Stimulated activated CD8-positive, alpha-beta memory T cell treated with anti-CD3 and anti-CD28 coated beads, Interleukin-15, amount 100 ng/mL, for 48 hours (primary cell): ENCODE data around the gene MCTS1.
"Not testable (repeated sequence)": the region's sequence is repeated elsewhere in the genome, so short reads cannot be mapped to it uniquely, and the experiment has no call there.

Source experiments
- DNase-seq, 2 donors: peaks; one replicate each; pipeline ENCODE4 v3.0.0-alpha.2; 2020; ENCODE audit warnings: low read depth in 2 of 2

The MCTS1 gene, protein sequence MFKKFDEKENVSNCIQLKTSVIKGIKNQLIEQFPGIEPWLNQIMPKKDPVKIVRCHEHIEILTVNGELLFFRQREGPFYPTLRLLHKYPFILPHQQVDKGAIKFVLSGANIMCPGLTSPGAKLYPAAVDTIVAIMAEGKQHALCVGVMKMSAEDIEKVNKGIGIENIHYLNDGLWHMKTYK

DNA sequence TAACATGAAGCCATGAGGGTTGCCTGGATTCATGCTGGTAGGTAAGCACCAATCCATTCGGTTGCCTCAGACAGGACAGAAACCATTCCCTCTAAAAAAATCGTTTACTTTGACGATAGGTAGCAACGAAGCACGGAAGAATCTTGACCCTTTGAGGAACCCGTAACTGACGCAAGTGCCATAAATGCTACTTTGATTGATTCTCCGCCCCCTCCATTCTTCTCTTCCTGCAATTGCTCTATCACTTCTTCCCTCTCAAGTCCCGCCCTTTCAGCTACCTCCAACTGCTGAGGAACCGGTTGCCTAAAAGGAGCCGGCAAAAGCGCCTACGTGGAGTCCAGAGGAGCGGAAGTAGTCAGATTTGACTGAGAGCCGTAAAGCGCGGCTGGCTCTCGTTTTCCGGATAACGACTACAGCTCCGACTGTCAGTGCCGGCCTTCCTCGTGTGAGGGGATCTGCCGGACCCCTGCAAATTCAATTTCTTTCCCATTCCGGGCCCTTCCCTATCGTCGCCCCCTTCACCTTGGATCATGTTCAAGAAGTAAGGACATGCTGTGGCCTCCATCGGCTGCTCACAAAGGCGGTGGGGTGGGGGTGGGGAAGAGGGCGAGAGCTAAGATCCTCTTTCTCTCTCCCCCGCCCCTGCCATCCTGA is at the start of gene MCTS1:
TSS of gene MCTS1 (plus strand) at position 395 of the 654 bp plus-strand sequence. CDS start at position 531, 136 bp downstream.
- DNase-seq = peak; percentile 64 to 70

DNA sequence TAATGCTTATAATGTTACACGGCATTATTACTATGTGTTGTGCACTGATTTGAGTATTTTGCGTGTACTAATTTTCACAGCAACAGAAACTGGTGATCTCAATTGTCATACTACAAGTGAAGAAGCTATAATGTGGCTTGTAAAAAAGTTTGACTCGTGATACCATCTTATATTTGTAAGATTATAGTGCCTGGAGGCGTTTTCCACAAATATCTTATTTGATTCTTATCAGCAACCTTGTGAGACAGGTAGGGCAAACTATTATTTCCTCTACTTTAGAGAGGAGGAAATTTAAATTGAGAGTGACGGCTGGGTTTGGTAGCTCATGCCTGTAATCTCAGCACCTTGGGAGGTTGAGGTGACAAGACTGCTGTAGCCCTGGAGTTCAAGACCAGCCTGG is 47.6 kb upstream of the MCTS1 start:
- no peak for DNase-seq

DNA sequence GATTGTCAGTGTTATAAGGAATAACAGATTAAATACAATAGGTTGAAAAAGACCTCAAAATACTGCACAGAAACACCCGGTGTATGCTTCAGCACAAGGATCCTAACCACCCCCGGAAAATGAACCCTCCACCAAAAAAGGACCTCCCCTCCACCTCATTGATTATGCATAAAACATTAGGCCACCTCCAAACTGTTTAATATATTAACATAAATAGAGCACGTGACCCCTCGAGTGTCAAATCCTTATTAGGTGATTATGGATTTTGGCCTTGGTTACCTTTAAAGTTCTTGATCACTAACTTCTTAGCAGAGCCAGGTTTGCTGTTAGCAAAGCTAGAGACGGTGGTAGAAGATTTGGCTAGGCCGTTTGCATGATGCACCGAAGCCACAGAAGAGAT is 44.1 kb upstream of the MCTS1 start:
- no peak for DNase-seq

DNA sequence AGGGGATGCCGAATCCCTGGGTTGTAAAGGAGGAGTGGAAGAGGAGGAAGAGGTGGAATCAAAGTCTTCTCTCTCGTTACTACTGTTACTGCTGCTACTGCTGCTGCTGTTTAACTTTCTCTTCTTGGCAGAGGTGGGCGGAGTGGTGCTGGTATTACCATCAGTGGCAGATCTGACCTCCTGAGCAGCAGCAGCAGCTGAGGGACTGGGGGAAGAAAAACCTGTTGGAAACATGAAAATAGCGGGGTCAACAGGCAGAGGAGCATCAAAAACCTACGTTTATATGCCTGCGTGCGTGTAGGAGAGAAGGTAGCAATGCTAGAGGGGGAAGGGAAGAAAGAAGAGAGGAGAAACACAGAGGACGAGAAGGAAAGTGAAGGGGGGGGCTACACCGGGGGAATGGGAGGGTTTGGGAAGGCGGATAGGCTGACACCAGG is 43.5 kb upstream of the MCTS1 start:
- DNase-seq = peak in 1 of 2 donors; percentile 14

DNA sequence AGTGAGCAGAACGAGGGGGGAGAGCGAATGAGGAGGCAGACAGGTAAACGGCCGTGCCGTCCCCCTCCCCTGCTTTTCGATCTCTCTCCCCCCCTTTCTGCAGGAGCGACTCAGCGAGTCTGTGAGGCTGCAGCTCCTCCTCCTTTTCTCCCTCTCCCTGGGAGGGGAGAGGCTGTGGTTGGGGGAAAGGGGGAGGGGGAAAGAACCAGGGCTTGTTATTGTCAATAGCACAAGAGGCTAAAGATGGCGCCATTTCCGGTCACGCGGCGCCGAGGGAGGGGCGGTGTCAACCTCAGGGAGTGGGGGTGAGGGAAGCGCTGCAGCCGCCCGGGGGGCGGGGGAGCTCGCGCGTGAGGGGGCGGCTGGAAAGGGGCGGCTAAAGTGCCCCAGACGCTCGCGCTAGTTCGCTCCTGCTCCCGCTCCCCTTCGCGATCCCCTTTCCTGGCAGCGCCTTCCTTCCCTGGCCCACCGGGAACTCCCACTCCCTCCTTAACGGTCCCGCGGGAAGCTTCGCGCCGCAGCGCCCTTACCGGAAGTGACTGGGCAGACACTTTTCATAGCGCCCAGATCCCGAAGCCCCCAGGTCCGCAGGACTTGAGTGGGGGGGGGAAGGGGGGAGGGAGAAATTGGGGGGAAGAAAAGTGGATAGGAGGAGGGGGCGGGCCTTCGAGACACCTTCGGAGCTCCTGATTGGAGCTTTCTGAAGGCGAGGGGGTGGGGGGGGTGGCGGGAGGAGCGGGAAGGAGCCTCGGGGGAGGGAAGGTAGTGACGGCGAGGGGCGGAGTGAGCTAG is 42.9 kb upstream of the MCTS1 start, which contains the start of gene CUL4B:
TSS of gene CUL4B (minus strand) at position 121 of the 792 bp plus-strand sequence. CDS start 324 bp downstream, outside the sequence.
- peak; percentile 79 to 84 for DNase-seq

DNA sequence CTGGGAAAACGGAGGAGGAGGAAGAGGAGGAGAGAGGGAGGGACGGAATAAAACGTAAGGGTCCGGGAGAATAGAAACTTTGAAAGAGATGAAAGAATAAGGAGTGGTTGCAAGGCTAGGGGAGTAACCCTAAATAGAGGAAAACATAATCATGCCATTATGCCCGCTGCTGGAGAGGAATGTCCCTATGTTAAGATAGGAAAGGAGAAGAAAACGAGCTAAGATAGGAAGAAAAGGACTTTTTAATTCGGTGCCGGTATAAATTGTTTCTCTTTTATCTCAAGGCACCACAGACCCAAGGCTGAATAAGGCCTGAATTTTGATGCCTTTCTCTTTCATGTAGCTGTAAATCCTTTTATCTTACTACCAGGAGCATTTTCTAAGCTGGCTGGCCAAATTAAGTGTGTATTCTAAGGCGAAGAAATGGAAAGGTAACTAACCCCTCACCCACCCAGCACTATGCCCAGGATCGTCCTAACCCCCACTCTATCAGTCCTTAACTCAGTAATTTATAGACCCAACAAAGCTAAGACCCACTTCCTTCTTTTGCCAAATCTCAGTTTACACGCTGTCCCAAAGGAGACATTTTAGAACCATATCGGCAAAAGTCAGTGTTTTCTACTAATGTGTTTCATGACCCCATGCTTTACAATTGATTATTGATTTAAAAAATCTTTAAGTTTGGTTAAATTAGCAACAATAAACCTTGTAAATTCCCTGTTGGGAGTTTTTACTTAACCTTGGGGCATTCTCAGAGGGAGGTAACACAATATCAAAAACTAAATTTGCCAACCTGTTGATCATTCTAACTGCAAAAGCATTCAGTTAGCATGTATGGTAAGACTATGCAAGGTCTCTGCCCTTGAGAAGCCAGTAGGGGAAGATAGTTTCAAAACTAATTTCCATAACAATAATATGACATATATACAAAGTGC is 42.0 kb upstream of the MCTS1 start:
- DNase-seq = no peak

DNA sequence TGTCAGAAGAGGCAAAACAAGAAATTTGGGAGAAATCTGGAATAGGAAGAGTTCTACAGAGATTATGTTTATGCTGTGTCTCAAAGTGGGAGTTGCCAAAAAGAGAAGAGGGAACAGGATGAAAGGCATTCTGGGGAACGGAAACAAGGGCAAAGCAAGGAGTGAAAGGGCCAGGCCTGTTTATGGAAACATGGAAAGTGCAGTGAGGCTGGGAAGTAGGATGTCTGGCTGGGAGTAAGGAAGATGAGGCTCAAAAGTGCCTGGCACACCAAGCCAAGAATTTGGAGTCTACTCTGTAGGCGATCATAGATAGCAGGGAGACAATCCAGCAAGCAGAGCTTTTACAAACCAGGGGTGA is 41.4 kb upstream of the MCTS1 start:
- no peak for DNase-seq

DNA sequence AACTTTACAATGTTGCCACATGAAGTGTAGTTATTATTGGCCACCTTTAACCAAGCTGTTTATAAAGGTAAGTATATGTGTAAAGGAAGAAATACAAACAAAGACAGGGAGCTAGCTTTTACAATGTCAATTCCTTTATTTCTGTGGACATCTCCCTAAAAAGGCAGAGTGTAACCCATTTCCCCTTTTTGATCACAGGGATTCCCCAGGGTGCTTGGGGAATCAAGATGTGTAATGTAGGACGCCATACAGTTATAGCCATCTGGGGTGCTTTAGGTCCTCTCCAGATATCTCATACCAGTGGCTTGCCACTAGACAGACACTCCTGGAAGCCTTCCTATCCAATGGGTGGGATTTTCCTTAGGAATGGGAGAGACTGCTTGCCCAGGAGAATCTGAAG is 39.0 kb upstream of the MCTS1 start:
- DNase-seq = no peak

DNA sequence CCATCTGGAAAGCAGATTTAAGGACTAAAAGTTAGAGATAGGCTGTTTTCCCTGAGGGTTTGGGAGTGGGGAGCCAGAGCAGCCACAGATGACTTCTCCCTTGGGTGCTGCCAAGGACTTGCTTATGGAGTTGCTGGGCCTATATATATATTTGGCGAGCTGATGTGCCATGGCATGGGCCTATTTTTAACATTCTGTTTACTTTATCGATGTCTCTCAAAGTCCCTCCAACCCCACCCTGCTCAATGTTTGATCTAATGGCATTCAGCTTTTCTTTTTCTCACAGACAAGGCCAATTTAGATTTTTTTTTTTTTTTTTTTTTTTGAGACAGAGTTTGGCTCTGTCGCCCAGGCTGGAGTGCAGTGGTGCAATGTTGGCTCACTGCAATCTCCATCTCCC is 37.1 kb upstream of the MCTS1 start:
- DNase-seq = no peak

DNA sequence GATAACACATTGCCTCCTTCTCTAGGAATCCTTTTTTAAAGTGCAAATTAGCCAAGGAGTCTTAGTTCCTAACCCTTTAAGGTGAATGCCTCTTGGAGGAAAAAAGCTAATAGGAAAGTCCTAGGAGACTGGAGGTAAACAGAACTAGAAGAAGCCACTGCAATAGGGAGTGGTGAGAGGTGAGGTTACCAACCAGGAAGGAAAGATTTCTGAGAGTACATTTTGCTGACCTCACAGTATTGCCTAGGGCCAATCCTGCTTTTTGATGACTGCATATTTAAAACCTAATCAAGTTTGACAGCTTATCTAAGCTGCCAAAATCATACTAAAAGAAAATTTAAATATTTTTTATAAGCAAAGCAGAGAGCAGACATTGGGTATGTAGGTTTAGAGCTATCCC is 35.9 kb upstream of the MCTS1 start:
- no peak for DNase-seq

DNA sequence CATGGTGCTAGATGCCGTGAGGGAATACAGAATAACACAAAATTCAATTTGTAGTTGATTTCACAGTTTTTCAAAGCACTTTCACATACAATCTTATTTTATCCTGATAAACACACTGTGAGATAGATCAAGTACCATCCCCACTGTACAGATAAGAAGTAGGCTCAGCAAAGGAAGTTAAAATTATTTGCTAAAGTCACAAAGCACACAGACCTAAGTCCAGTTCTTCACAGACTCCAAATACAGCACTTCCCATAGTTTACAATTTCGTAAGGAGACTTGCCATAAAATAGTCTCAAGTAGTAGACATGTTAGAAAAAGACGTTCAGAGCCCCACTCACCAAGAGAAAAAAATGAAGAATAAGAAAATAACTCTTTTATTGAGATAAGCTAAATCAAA is 35.3 kb upstream of the MCTS1 start:
- DNase-seq = no peak

DNA sequence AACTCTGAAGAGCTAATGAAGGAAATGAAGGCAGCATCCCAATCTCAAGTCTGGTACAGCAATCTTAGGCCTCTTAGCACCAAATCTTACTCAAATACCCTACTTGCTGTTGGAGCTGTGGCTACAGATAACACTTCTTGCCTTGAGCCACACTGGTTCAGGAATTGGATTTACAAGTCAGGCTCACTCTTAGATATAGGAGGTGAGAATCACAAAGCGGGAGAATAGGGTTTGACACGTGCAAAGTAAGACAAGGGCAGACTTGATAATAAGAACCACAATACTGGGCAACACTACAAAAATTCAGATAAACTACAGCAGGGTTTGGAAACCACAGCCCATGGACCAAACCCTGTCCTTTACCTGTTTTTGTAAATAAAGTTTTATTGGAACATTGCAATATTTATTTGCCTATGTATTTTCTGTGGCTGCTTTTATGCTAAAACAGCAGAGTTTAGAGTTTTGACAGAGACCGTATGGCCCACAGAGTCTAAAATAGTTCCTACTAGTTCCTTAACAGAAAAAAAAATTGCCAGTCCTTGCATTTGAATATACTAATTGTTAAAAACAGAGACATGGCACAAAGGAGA is 33.8 kb upstream of the MCTS1 start:
- DNase-seq = no peak

DNA sequence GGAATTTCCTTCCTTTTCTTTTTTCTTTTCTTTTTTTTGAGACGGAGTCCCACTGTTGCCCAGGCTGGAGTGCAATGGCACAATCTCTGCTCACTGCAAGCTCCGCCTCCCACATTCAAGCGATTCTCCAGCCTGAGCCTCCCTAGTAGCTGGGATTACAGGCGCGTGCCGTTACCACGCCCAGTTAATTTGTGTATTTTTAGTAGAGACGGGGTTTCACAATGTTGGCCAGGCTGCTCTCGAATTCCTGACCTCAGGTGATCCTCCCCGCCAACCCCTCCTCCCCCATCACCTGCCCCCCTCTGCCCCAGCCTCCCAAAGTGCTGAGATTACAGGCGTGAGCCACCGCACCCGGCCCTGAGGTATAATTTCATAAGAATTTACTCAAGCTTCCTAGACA is 30.1 kb upstream of the MCTS1 start:
- not testable (repeated sequence) for DNase-seq

DNA sequence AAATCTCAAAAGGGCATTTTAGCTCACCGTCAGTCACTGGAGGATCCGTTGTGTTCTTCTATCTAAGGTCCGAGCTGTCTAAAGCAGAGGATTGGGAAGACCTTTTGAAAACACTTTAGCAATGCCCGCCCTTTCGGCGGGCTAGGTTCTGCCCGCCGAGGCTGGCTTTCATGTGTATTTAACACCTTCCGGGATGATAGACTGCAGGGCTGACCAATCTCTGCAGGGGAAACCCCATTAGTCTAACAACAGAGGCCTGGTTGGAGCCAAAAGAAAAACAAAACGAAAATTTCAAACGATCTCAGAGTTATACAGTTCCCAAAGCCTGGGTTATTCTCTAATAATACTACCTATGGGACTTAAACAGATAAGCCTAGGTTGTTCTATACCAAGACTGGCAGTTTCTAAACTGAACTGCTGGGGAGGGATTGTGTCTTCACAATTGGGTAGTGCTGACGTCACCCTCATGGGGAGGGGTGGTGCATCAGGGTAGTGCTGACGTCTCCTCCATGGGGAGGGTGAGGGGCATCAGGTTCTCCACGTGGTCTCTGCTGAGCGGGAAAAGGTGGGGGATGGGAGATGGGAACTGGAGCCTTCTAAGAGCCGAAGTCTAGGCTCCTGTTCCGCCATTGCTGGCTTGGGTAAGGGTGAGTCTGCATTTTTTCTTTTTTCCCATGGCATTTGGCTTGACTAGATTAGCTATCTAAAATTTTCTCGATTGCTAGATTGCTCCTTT is 28.4 kb upstream of the MCTS1 start:
- DNase-seq = no peak

DNA sequence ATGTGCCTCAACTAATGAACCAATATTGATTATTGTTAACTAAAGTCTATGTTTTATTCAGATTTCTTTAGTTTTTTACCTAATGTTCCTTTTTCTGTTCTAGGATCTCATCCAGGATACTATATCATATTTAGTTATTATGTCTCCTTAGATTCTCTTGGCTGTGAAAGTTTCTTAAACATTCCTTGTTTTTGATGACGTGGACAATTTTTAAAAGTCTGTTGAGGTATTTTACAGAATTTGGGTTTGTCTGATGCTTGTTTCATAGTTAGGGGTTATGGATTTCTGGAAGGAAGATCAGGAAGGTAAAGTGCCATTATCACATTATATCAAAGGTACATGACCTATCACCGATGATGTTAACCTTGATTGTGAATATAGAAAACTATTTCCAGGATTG is 18.2 kb upstream of the MCTS1 start:
- DNase-seq = no peak

DNA sequence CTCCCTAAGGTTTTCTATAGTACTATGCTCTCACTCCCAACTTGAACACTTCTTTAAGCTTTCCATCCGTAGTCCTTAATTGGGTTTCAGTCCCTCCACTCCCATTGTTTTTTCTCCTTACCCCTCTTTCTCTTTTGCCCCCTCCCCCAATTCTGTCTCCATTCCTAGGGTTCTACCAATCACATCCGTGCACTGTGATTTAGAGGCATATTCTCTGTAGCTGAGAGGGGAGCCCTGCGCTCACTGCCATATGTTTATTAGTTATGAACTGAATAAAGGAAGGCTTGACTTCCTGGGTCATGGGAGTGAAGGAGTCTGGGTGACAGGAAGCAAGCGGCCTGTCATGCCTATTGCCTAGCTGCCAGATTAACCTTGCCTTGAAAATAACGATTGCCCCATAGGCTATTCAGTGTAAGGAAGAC is 471 bp downstream of the MCTS1 start:
- DNase-seq = no peak

DNA sequence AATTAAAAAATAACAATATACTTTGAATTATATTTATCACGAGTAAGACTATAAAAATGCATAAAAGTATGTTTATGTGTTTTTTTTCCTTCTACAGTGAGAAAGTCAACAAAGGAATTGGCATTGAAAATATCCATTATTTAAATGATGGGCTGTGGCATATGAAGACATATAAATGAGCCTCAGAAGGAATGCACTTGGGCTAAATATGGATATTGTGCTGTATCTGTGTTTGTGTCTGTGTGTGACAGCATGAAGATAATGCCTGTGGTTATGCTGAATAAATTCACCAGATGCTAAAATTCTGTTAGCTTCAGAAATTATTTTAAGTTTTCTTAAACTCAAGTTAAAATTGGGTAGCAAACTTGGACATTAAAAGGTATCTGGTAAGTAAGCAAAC is 8.2 kb downstream of the MCTS1 start:
- no peak for DNase-seq

DNA sequence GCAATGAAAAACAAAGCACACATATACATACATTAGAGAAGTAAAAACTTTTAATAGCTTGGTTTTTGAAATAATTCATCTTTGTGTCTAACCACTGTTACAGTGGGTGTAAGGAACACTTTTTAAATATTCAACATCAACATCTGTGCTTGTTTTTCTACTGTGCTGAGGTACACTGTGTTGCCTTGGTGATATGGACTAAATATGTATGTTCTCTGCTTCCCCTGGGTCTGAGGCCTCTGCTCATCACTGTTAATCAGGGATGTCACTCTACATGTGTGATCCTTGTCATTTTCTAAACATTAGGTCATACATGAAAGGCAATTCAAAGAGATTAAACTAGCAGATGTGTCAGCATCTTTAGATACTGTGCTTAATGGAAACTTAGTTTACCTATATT is 10.9 kb downstream of the MCTS1 start:
- DNase-seq = no peak

DNA sequence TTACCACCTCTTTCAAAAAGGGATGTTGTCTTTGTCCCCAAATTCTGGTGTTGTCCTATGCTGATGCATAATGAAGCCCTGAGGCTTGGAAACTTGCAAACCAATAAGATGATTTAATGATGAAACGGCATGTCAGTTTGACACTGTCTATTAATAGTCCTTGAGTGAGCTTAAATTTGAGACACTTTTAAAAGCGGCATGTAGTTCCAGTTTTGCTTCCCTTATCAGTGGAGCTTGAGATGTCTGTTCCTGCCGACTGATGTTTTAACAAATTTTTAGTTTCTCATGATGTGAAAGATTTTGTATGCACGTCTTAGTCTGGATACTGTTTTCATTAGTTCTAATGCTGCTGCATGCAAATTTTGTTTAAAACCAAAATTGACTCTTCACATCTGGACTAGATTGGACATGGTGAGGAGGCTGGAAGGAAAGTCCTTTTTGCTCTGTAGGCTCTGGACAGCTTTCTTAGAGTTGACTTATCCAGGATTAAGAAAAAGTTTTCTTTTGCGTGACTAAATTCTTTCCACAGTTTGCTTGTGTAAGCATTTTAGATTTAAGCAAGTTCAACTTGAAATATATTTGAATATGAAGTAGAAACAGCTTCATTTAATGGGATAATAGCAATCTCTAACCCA is 14.2 kb downstream of the MCTS1 start:
- no peak for DNase-seq

DNA sequence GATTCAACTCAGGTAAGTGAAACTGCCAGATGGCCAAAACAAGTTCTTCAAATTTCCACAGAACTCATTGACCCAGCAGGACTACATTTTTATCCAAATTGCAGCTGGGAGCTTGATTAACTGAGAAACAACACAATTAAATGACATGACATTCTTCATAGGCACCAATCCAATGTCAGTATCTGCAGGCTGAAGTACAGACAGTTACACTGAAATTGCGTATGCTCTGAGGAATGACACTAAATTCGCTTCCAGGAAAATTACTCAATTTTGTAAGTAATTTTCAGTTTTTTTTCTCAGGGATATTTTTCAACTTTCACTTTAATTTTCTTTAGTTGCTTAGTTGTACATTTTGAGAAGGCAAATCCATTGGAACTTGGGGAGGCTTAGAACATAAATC is 21.5 kb downstream of the MCTS1 start:
- no peak for DNase-seq
